Activated CD4-positive, alpha-beta T cell treated with anti-CD3 and anti-CD28 coated beads, Interleukin-2, amount 10 ng/mL, durations not matched to agents 7 days and 5 days (primary cell): ENCODE data around the gene KHDC3L. TPM values are rescaled to one million over a fixed set of nuclear protein-coding genes. Genes with fewer than 3 reads are reported as not detected.

Experiments used
- CTCF ChIA-PET: fragments of 350-600 bp; sonication (Branson Sonifier 250); formaldehyde crosslinking; loops from one replicate; lab custom pipeline; 2021; ENCODE audit warnings: antibody characterized with exemption; lab: Charles Lee
- POLR2A ChIA-PET: fragments of 350-600 bp; sonication (Branson Sonifier 250); formaldehyde crosslinking; loops from one replicate; lab custom pipeline; 2021; ENCODE audit warnings: antibody characterized with exemption; lab: Charles Lee
- DNase-seq: peaks from one replicate; pipeline ENCODE4 v3.0.0-alpha.2; 2020
- H3K27ac Mint-ChIP-seq: one replicate; pipeline ENCODE4 v1.8.0; 2021; ENCODE audit warnings: mild to moderate bottlenecking, moderate library complexity, mixed read lengths
- H3K27me3 Mint-ChIP-seq: one replicate; pipeline ENCODE4 v1.8.0; 2021; ENCODE audit warnings: mixed read lengths
- H3K36me3 Mint-ChIP-seq: one replicate; pipeline ENCODE4 v1.8.0; 2021; ENCODE audit warnings: low read depth, mixed read lengths
- H3K4me1 Mint-ChIP-seq: one replicate; pipeline ENCODE4 v1.8.0; 2021; ENCODE audit warnings: mixed read lengths
- H3K4me3 Mint-ChIP-seq: one replicate; pipeline ENCODE4 v1.8.0; 2021; ENCODE audit warnings: mild to moderate bottlenecking, moderate library complexity, mixed read lengths
- H3K9me3 Mint-ChIP-seq: one replicate; pipeline ENCODE4 v1.8.0; 2021; ENCODE audit warnings: mixed read lengths
- total RNA-seq, 2 experiments: library from RNA; stranded (reverse); gene quantifications; one replicate each; pipeline ENCODE4 v1.2.3, GENCODE V29; 2021

The KHDC3L gene
- total RNA-seq, 2 experiments from 2014 or later, result not detected

- Mint-ChIP-seq H3K9me3 (no peaks in the 10 kb centered on the region), H3K36me3 (no peaks in the 10 kb centered on the region), H3K4me1 (no peaks in the 10 kb centered on the region), H3K27me3 (peaks cover 44% of the 10 kb centered on the region), H3K4me3 (no peak overlapping the region), H3K27ac (no peak overlapping the region)
- ChIA-PET CTCF (interaction anchor here (0.8 to 1.3 kb wide), 2 partner anchors 21 to 30 kb away, joined by 3 read pairs; no protein-coding TSS in a partner anchor), POLR2A (no interaction called here)
- DNase-seq, result no peak
Observed at GRCh38 chr6:73349311-73349710, 13.1 kb upstream of the KHDC3L start.

GRCh38 chr6:73353636-73354593 is 8.5 kb upstream of the KHDC3L start, which contains the start of gene DPPA5:
Gene DPPA5 (minus strand): TSS chr6:73354276. CDS start chr6:73354225, 51 bp downstream.
- H3K27me3 Mint-ChIP-seq, result peaks cover 28% of the 10 kb centered on the region
- no peaks in the 10 kb centered on the region for H3K4me1 Mint-ChIP-seq
- no peak within 1 kb of the TSS for H3K27ac Mint-ChIP-seq
- ChIA-PET POLR2A (interaction anchor here (0.6 kb wide), 1 partner anchor 636 kb away, joined by 3 read pairs; no protein-coding TSS in a partner anchor), CTCF (no interaction called here)
- no peaks in the 10 kb centered on the region for H3K9me3 Mint-ChIP-seq
- no peak for DNase-seq
- H3K36me3 Mint-ChIP-seq, result no peaks in the 10 kb centered on the region
- no peak within 1 kb of the TSS for H3K4me3 Mint-ChIP-seq

GRCh38 chr6:73362869-73363536 is 545 bp downstream of the KHDC3L start:
- Mint-ChIP-seq H3K27me3 (no peaks in the 10 kb centered on the region), H3K9me3 (no peaks in the 10 kb centered on the region), H3K27ac (no peak overlapping the region), H3K4me3 (no peak overlapping the region), H3K4me1 (no peaks in the 10 kb centered on the region), H3K36me3 (no peaks in the 10 kb centered on the region)
- no peak for DNase-seq
- ChIA-PET POLR2A (no interaction called here), CTCF (interaction anchor here (0.6 kb wide), 1 partner anchor 41 kb away, joined by 3 read pairs; no protein-coding TSS in a partner anchor)

- H3K4me1 Mint-ChIP-seq, result no peaks in the 10 kb centered on the region
- ChIA-PET POLR2A (no interaction called here), CTCF (no interaction called here)
- no peak for DNase-seq
- no peaks in the 10 kb centered on the region for H3K9me3 Mint-ChIP-seq
- H3K36me3 Mint-ChIP-seq, result no peaks in the 10 kb centered on the region
- H3K4me3 Mint-ChIP-seq, result no peak overlapping the region
- H3K27me3 Mint-ChIP-seq, result no peaks in the 10 kb centered on the region
- no peak overlapping the region for H3K27ac Mint-ChIP-seq
Observed at GRCh38 chr6:73363537-73363875, 1.0 kb downstream of the KHDC3L start.

- DNase-seq, result no peak
- Mint-ChIP-seq H3K4me1 (no peaks in the 10 kb centered on the region), H3K27ac (no peak overlapping the region), H3K36me3 (no peaks in the 10 kb centered on the region), H3K27me3 (no peaks in the 10 kb centered on the region), H3K4me3 (no peak overlapping the region), H3K9me3 (no peaks in the 10 kb centered on the region)
- CTCF ChIA-PET, result no interaction called here
- POLR2A ChIA-PET, result no interaction called here
Observed at GRCh38 chr6:73364121-73364520, 1.7 kb downstream of the KHDC3L start.

DNA sequence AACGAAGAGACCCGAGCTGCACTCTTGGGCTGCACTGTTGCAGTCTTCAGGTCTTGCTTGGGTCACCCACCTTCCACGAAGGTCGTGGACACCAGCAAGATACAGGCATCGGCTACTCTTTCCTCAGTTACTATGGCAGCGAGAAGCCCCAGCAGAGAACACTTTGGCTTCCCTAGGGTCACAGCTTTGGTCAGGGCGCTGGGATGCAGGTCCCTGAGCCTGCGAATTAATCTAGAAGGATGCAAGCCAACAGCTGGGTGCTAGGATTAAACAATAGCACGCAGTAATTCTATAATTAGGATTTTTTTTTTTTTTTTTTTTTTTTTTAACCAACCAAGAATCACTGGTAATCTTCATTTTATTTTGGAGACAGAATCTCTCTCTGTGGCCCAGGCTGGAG is 2.1 kb downstream of the KHDC3L start:
- Mint-ChIP-seq H3K4me3 (no peak overlapping the region), H3K27ac (no peak overlapping the region), H3K27me3 (no peaks in the 10 kb centered on the region), H3K4me1 (no peaks in the 10 kb centered on the region), H3K9me3 (no peaks in the 10 kb centered on the region), H3K36me3 (no peaks in the 10 kb centered on the region)
- no peak for DNase-seq
- CTCF ChIA-PET, result interaction anchor here (0.9 kb wide), 1 partner anchor 13 kb away, joined by 4 read pairs; no protein-coding TSS in a partner anchor
- POLR2A ChIA-PET, result no interaction called here

DNA sequence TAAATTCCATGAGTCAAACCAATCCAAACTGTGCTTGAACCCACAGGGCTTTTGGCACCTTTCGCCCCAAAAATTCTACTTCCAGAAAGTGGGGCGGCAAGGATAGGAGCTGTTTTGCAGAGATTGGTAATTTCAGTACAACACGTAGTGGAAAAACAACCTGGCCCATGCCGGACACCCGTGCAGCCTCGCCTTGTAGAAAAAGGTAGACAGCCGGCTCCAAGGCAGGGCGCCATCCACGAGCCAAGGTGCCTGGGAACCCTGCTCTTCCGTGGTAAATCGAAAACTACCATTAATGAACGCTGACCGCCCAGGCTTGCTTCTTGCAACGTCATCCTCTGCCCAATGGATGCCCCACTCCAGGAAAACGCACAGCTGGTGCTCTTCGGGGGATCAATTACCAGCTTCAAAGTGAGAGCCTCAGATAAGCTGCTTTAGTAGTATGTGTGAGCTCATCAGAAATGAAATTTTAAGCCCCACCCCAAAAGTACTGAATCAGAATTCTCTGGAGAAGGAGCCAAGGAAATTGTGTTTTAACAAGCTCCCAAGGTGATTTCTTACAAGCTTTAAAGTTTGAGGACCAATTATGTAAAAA is 5.4 kb downstream of the KHDC3L start:
- Mint-ChIP-seq H3K4me3 (no peak overlapping the region), H3K27me3 (no peaks in the 10 kb centered on the region), H3K9me3 (peaks cover under 1% of the 10 kb centered on the region), H3K27ac (no peak overlapping the region), H3K4me1 (no peaks in the 10 kb centered on the region), H3K36me3 (no peaks in the 10 kb centered on the region)
- ChIA-PET POLR2A (no interaction called here), CTCF (interaction anchor here (0.5 kb wide), 1 partner anchor 474 kb away, joined by 3 read pairs; no protein-coding TSS in a partner anchor)
- DNase-seq, result no peak

DNA sequence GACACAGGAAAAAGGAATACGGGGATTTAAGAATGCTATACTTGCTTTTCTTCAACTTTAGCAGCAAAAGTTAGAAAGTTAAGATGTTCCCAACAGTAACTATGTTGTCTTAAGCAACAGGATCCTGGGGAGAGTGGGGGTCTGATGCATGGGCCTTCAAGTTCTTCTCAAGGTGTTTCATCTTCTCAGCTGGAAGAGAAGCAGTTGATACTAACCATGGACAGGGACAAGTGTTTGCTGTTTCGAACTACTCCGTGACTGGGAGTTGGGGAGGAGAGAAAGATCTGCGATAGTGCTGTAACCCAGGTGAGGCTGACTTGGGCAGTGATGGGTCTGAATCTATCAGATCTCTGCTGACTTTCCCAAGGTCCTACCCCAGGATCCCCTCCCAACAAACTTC is 6.2 kb downstream of the KHDC3L start:
- ChIA-PET CTCF (no interaction called here), POLR2A (no interaction called here)
- Mint-ChIP-seq H3K36me3 (no peaks in the 10 kb centered on the region), H3K27ac (no peak overlapping the region), H3K4me1 (no peaks in the 10 kb centered on the region), H3K27me3 (no peaks in the 10 kb centered on the region), H3K4me3 (no peak overlapping the region), H3K9me3 (peaks cover 2% of the 10 kb centered on the region)
- DNase-seq, result no peak

DNA sequence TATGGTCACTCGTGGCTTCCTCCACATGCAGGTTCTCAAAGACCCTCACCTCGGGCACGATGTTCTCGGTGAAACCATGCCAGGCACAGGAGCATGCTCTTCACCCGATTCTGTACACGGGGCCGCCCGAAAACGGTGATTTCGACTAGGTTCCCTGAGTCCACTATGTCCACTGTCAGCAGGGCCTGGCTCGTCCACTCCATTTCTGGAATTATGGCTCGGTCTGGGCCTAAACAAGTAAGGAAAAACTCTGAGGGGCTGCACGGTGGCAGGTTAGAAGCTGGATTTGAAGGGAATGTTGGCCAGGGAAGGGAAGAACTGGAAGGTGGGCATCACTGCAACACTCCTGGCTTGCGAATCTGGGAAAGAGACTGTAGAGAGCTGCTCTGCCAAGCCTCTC is 6.7 kb downstream of the KHDC3L start:
- H3K36me3 Mint-ChIP-seq, result no peaks in the 10 kb centered on the region
- POLR2A ChIA-PET, result no interaction called here
- no peaks in the 10 kb centered on the region for H3K4me1 Mint-ChIP-seq
- H3K9me3 Mint-ChIP-seq, result peaks cover 2% of the 10 kb centered on the region
- CTCF ChIA-PET, result no interaction called here
- no peak for DNase-seq
- H3K27ac Mint-ChIP-seq, result no peak overlapping the region
- no peak overlapping the region for H3K4me3 Mint-ChIP-seq
- no peaks in the 10 kb centered on the region for H3K27me3 Mint-ChIP-seq

DNA sequence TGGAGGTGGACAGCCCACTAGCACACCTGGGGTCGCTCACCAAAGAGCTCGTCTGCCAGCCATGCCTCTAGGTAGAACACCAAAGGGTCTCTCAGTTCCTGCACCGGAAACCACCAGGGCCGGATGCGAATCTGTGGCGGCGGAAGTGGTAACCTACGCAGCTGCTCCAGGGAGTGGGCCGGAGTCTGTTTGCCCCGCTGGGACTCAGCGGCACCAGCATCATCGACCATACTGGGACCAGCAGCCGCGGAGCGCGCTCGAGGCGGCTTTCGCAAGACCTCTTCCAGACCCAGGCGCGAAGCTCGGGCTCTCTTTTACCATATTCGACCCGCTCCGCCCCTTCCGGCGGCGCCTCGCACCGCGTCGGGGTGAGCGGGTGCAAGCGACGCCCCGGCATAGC is 7.1 kb downstream of the KHDC3L start, which contains the start of gene OOEP:
Gene OOEP, minus strand, starts transcription at position 335 of the 400 bp plus-strand sequence. Its CDS starts 105 bp downstream, at position 230.
- POLR2A ChIA-PET, result no interaction called here
- CTCF ChIA-PET, result no interaction called here
- Mint-ChIP-seq H3K36me3 (no peaks in the 10 kb centered on the region), H3K4me1 (no peaks in the 10 kb centered on the region), H3K4me3 (no peak within 1 kb of the TSS), H3K27ac (no peak within 1 kb of the TSS), H3K27me3 (no peaks in the 10 kb centered on the region), H3K9me3 (peaks cover 2% of the 10 kb centered on the region)
- DNase-seq, result no peak

DNA sequence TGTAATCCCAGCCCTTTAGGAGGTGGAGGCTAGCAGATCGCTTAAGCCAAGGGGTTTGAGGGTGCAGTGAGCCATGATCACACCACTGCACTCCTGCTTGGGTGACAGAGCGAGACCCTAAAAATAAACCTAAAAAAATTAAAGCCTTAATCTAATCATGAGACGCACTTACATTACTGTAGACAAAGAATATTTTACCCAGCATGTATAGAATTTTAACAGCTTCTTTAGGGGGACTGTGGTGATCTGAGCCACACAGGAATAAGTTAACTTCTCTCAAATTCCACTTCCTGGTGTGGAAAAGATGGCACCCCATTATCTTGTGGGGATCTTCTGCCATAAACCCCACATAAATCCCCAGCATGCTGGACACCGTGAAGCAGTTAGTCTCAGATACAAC is 9.5 kb downstream of the KHDC3L start:
- no peak for DNase-seq
- H3K4me3 Mint-ChIP-seq, result no peak overlapping the region
- CTCF ChIA-PET, result no interaction called here
- no peaks in the 10 kb centered on the region for H3K4me1 Mint-ChIP-seq
- H3K9me3 Mint-ChIP-seq, result peaks cover 2% of the 10 kb centered on the region
- POLR2A ChIA-PET, result no interaction called here
- H3K27me3 Mint-ChIP-seq, result no peaks in the 10 kb centered on the region
- H3K27ac Mint-ChIP-seq, result no peak overlapping the region
- H3K36me3 Mint-ChIP-seq, result no peaks in the 10 kb centered on the region

- Mint-ChIP-seq H3K27me3 (no peaks in the 10 kb centered on the region), H3K4me1 (no peaks in the 10 kb centered on the region), H3K4me3 (no peak overlapping the region), H3K9me3 (peaks cover 2% of the 10 kb centered on the region), H3K36me3 (no peaks in the 10 kb centered on the region), H3K27ac (no peak overlapping the region)
- ChIA-PET CTCF (no interaction called here), POLR2A (no interaction called here)
- no peak for DNase-seq
Observed at GRCh38 chr6:73372516-73372915, 10.1 kb downstream of the KHDC3L start.
